Upper lobe of right lung (tissue), 1 donor: Measurements from ENCODE around the gene CSF1R. TPM values are rescaled to one million over a fixed set of nuclear protein-coding genes. Genes with fewer than 3 reads are reported as not detected.

ENCODE experiments used
- ATAC-seq: fragments of 200-7000 bp; cut with Tn5 transposase; one replicate; pipeline ENCODE4 v1.9.1; 2020; ENCODE audit warnings: mild to moderate bottlenecking, moderate library complexity
- DNase-seq: peaks from one replicate; pipeline ENCODE4 v3.0.0-alpha.2; 2020
- H3K27ac ChIP-seq: fragments of 200-600 bp; one replicate; pipeline ENCODE4 v1.8.0; 2022
- H3K27me3 ChIP-seq: fragments of 200-600 bp; one replicate; pipeline ENCODE4 v1.8.0; 2022; ENCODE audit warnings: mild to moderate bottlenecking
- H3K36me3 ChIP-seq: fragments of 200-600 bp; one replicate; pipeline ENCODE4 v1.8.0; 2022
- H3K4me1 ChIP-seq: fragments of 200-600 bp; one replicate; pipeline ENCODE4 v1.8.0; 2022
- H3K4me3 ChIP-seq: fragments of 200-600 bp; one replicate; pipeline ENCODE4 v1.8.0; 2022; ENCODE audit warnings: mild to moderate bottlenecking
- H3K9me3 ChIP-seq: fragments of 200-600 bp; one replicate; pipeline ENCODE4 v1.8.0; 2022
- intact Hi-C: fragments of 100-400 bp; cut with DNase I; formaldehyde crosslinking; loops from one replicate; pipeline ENCODE4 v1.11.0; 2022
- total RNA-seq: library from RNA; stranded (reverse); fragmentation: NEBNext Ultra II Directional; extraction: Animal tissue kit (Norgen Biotek cat#: 25700); gene quantifications from one replicate; pipeline ENCODE4 v1.2.1, GENCODE V29; 2021
- TF ChIP-seq, protein P1 (sequence below): fragments of 200-600 bp; IDR thresholded peaks from one replicate; pipeline ENCODE4 v1.8.0; 2022; ENCODE audit warnings: antibody characterized with exemption
- donor health status: DM: no; HTN: yes; CAD: no; lungs with severe emphysema.

CSF1R gene
- total RNA-seq, 1 donor from 2014 or later: 48.7 TPM

GRCh38 chr5:150119421-150120061 is 33.2 kb upstream of the CSF1R start:
- DNase-seq (peak; percentile 27), ATAC-seq (no peak)
- no peaks in the 10 kb centered on the region for H3K9me3 ChIP-seq
- H3K4me1 ChIP-seq: peaks cover 6% of the 10 kb centered on the region
- peaks cover 52% of the 10 kb centered on the region for H3K36me3 ChIP-seq
- TF ChIP-seq, protein P1, sequence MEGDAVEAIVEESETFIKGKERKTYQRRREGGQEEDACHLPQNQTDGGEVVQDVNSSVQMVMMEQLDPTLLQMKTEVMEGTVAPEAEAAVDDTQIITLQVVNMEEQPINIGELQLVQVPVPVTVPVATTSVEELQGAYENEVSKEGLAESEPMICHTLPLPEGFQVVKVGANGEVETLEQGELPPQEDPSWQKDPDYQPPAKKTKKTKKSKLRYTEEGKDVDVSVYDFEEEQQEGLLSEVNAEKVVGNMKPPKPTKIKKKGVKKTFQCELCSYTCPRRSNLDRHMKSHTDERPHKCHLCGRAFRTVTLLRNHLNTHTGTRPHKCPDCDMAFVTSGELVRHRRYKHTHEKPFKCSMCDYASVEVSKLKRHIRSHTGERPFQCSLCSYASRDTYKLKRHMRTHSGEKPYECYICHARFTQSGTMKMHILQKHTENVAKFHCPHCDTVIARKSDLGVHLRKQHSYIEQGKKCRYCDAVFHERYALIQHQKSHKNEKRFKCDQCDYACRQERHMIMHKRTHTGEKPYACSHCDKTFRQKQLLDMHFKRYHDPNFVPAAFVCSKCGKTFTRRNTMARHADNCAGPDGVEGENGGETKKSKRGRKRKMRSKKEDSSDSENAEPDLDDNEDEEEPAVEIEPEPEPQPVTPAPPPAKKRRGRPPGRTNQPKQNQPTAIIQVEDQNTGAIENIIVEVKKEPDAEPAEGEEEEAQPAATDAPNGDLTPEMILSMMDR: no peak
- no peak overlapping the region for H3K27ac ChIP-seq
- no peaks in the 10 kb centered on the region for H3K27me3 ChIP-seq
- H3K4me3 ChIP-seq: no peak overlapping the region
- intact Hi-C loops: no loop called here

DNA sequence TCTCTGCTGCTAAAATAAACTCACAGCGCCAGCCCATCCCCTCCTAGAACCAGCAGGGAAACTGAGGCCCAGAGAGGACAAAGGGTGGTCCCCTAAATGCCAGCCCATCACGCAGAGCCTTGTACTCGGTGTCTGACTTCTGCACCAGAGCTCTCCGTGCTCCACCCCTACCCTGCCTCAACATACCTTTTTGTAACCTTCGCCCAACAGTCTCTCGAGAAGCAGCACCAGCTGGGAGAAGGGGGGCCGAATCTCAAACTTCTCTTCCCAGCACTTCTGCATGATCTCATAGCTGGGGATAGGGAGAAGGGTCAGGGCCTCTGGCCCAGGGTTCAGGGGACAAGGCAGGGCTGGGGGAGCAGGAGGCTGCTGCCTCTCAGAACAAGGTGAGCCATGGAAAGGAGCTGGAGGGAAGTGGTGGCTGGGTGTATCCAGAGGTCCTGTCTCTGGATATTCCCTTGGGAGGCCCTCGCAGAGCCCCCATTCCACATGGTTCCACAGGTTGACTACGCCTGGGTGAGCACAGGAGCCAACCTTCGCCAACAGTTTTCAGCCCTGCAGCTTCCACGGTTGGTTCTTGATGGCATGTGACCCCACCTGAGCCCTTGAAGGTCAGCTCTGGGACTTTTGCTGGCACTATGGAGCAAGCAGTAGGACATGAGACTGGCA is 32.3 kb upstream of the CSF1R start:
- TF ChIP-seq, protein P1: no peak
- DNase-seq: peak; percentile 32
- Histone ChIP-seq H3K9me3 (no peaks in the 10 kb centered on the region), H3K4me1 (peaks cover under 1% of the 10 kb centered on the region), H3K4me3 (no peak overlapping the region), H3K36me3 (peaks cover 49% of the 10 kb centered on the region), H3K27me3 (no peaks in the 10 kb centered on the region), H3K27ac (no peak overlapping the region)
- ATAC-seq: no peak
- intact Hi-C loops: no loop called here

DNA sequence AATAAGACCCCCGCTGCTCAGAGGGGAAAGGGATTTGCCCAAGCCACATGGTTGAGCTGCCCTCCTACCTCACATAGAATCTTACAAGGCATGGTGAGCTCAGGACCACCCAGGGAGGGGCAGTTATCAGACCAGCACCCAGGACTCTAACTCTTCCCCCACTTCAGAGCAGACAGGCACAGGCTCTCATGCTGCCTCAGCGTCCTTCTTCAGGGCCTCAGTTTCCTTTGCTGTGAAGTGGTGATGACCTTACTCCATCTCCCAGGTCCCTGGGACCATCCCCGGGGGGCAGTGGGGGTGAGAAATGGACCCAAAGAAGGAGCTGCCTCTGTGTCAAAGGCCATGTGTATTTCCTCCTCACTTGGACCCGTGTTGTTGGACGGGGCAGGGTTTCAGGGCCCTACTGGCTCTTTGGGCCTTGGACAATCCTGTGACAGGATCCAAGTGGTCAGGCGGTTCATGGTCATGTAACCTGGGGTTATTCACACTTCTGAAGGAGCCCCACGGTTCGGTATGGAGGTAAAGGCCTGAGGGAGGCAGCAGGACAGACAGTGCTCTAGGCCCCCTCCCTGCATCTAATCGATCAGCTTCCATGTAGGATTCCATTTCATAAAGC is 31.7 kb upstream of the CSF1R start:
- no peak overlapping the region for H3K4me3 ChIP-seq
- H3K4me1 ChIP-seq: peaks cover 5% of the 10 kb centered on the region
- DNase-seq: peak; percentile 33
- H3K27me3 ChIP-seq: no peaks in the 10 kb centered on the region
- no peak overlapping the region for H3K27ac ChIP-seq
- TF ChIP-seq, protein P1: no peak
- no peak for ATAC-seq
- H3K36me3 ChIP-seq: peaks cover 45% of the 10 kb centered on the region
- intact Hi-C loops: no loop called here
- H3K9me3 ChIP-seq: no peaks in the 10 kb centered on the region

- Histone ChIP-seq H3K27me3 (no peaks in the 10 kb centered on the region), H3K4me3 (no peak overlapping the region), H3K4me1 (peaks cover 14% of the 10 kb centered on the region), H3K9me3 (no peaks in the 10 kb centered on the region), H3K36me3 (peaks cover 34% of the 10 kb centered on the region), H3K27ac (no peak overlapping the region)
- no peak for ATAC-seq
- peak; percentile 26 for DNase-seq
- intact Hi-C loops: no loop called here
- TF ChIP-seq, protein P1: no peak
Observed at GRCh38 chr5:150116667-150117400, 30.5 kb upstream of the CSF1R start.

DNA sequence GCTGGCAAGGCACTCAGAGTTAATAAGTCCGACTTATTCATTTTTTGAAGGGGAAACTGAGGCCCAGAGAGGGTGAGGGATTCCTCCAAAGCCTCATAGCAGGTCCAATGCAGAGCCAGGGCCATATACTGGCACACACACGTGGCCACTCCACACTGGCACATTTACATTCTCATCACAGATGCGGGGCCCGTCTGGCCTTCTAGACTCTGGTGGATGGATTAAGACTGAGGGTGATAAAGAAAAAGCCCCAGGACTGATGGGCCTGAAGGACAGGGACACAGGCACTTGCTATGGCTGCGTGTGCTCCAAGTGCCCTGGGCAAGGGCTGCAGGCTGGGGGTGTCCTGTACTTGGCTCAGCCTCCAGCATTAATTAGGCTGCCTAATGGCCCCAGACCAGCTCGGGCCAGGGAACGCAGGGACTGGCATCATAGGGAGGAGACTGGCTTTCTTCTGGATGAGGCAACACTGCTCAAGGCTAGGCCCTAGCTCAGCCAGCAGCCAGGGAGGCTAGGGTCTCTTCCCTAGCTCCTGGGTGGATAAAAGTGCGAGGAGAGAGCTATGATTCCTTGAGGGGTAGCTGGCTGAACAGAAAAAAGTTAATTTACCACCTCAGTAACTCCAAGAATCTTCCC is 28.5 kb upstream of the CSF1R start:
- peaks cover 20% of the 10 kb centered on the region for H3K36me3 ChIP-seq
- no peak overlapping the region for H3K27ac ChIP-seq
- intact Hi-C loops: no loop called here
- no peak overlapping the region for H3K4me3 ChIP-seq
- TF ChIP-seq, protein P1: no peak
- H3K27me3 ChIP-seq: no peaks in the 10 kb centered on the region
- DNase-seq (peak; percentile 27), ATAC-seq (no peak)
- peaks cover 14% of the 10 kb centered on the region for H3K4me1 ChIP-seq
- H3K9me3 ChIP-seq: no peaks in the 10 kb centered on the region
